Mucosa of descending colon (tissue), 3 donors: ENCODE data around the gene FAP. TPM values are rescaled to one million over a fixed set of nuclear protein-coding genes. Genes with fewer than 3 reads are reported as not detected.

Experiments
- ATAC-seq: fragments of 200-7000 bp; cut with Tn5 transposase; one replicate; pipeline ENCODE4 v1.9.1; 2020; ENCODE audit warnings: mild to moderate bottlenecking, moderate library complexity
- DNase-seq, 3 donors: peaks; one replicate each; pipeline ENCODE4 v3.0.0-alpha.2; 2020
- H3K36me3 ChIP-seq: fragments of 200-600 bp; one replicate; pipeline ENCODE4 v1.8.0; 2021; ENCODE audit warnings: low read depth, mild to moderate bottlenecking
- H3K4me1 ChIP-seq: fragments of 200-600 bp; one replicate; pipeline ENCODE4 v1.8.0; 2021; ENCODE audit warnings: low read depth, mild to moderate bottlenecking
- H3K4me3 ChIP-seq: fragments of 200-600 bp; one replicate; pipeline ENCODE4 v1.8.0; 2021; ENCODE audit warnings: mild to moderate bottlenecking
- H3K9me3 ChIP-seq: fragments of 200-600 bp; one replicate; pipeline ENCODE4 v1.8.0; 2021; ENCODE audit warnings: mild to moderate bottlenecking
- intact Hi-C, 2 donors: fragments of 100-400 bp; cut with DNase I in 1 of 2; cut with micrococcal nuclease in 1 of 2; formaldehyde crosslinking; loops; one replicate each; pipeline versions ENCODE4 v1.11.0 to v1.11.1; 2022; cut with DNase I, micrococcal nuclease
- total RNA-seq, 3 donors: library from RNA; stranded (reverse); fragmentation: NEBNext Ultra II Directional in 2 of 3; extraction: Animal tissue kit (Norgen Biotek cat#: 25700) in 2 of 3; gene quantifications; one replicate each; pipeline versions ENCODE4 v1.2.1 to v1.2.4, GENCODE V29; 2021 to 2023
- TF ChIP-seq, protein P1 (sequence below): fragments of 200-600 bp; IDR thresholded peaks from one replicate; pipeline ENCODE4 v1.8.0; 2022; ENCODE audit warnings: antibody characterized with exemption, mild to moderate bottlenecking
- donor health status: DM: no; HTN: no; CAD: no; lungs with moderate emphysema.
- donor health status: DM: no; HTN: no; CAD: no.
- donor health status: DM: no; HTN: yes; CAD: no.

FAP gene
- total RNA-seq, 3 donors from 2014 or later = 0.20 to 4.0 (median 1.3) TPM

DNA sequence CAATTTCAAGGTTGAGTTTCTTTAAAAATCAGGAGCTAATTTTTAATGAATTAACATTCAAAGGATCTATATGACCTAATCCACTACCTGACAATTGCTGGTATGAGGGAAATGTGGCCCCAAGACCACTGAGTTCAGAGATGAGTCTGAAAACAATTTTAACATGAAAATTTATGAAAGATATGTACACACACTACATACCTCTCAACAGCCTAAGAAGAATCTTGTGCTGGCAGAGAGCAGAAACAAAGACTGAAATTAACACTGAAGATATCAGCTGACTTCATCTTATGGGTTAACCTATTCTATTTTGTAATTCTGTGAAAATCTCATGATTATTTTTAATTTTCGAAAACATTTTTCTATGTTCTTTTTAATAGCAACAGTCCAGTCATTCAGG is 1.7 kb downstream of the FAP start:
- intact Hi-C loops = no loop called here
- Histone ChIP-seq H3K36me3 (no peaks in the 10 kb centered on the region), H3K4me3 (no peak overlapping the region), H3K4me1 (no peaks in the 10 kb centered on the region), H3K9me3 (no peaks in the 10 kb centered on the region)
- DNase-seq (no peak), ATAC-seq (no peak)
- TF ChIP-seq, protein P1, sequence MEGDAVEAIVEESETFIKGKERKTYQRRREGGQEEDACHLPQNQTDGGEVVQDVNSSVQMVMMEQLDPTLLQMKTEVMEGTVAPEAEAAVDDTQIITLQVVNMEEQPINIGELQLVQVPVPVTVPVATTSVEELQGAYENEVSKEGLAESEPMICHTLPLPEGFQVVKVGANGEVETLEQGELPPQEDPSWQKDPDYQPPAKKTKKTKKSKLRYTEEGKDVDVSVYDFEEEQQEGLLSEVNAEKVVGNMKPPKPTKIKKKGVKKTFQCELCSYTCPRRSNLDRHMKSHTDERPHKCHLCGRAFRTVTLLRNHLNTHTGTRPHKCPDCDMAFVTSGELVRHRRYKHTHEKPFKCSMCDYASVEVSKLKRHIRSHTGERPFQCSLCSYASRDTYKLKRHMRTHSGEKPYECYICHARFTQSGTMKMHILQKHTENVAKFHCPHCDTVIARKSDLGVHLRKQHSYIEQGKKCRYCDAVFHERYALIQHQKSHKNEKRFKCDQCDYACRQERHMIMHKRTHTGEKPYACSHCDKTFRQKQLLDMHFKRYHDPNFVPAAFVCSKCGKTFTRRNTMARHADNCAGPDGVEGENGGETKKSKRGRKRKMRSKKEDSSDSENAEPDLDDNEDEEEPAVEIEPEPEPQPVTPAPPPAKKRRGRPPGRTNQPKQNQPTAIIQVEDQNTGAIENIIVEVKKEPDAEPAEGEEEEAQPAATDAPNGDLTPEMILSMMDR = no peak

- Histone ChIP-seq H3K4me3 (no peak overlapping the region), H3K4me1 (no peaks in the 10 kb centered on the region), H3K36me3 (no peaks in the 10 kb centered on the region), H3K9me3 (no peaks in the 10 kb centered on the region)
- TF ChIP-seq, protein P1 = no peak
- DNase-seq (no peak), ATAC-seq (no peak)
- intact Hi-C loops = no loop called here
Measured at GRCh38 chr2:162234620-162235462, 8.4 kb downstream of the FAP start.

- no peak for DNase-seq
- TF ChIP-seq, protein P1 = no peak
- ATAC-seq = no peak
- Histone ChIP-seq H3K4me1 (no peaks in the 10 kb centered on the region), H3K36me3 (no peaks in the 10 kb centered on the region), H3K4me3 (no peak overlapping the region), H3K9me3 (no peaks in the 10 kb centered on the region)
- intact Hi-C loops = no loop called here
Measured at GRCh38 chr2:162233197-162233596, 10.0 kb downstream of the FAP start.

- H3K4me1 ChIP-seq = no peaks in the 10 kb centered on the region
- no peaks in the 10 kb centered on the region for H3K36me3 ChIP-seq
- DNase-seq (no peak), ATAC-seq (no peak)
- intact Hi-C loops = no loop called here
- H3K4me3 ChIP-seq = no peak overlapping the region
- TF ChIP-seq, protein P1 = no peak
- no peaks in the 10 kb centered on the region for H3K9me3 ChIP-seq
Measured at GRCh38 chr2:162232671-162233070, 10.6 kb downstream of the FAP start.

GRCh38 chr2:162232027-162232426 is 11.2 kb downstream of the FAP start:
- intact Hi-C loops = no loop called here
- H3K4me1 ChIP-seq = no peaks in the 10 kb centered on the region
- H3K9me3 ChIP-seq = no peaks in the 10 kb centered on the region
- TF ChIP-seq, protein P1 = no peak
- no peak overlapping the region for H3K4me3 ChIP-seq
- DNase-seq (no peak), ATAC-seq (no peak)
- H3K36me3 ChIP-seq = no peaks in the 10 kb centered on the region
